ENCODE data around the gene THSD4.
"Not testable (repeated sequence)": the region's sequence is repeated elsewhere in the genome, so short reads cannot be mapped to it uniquely, and the experiment has no call there.

The THSD4 gene

DNA sequence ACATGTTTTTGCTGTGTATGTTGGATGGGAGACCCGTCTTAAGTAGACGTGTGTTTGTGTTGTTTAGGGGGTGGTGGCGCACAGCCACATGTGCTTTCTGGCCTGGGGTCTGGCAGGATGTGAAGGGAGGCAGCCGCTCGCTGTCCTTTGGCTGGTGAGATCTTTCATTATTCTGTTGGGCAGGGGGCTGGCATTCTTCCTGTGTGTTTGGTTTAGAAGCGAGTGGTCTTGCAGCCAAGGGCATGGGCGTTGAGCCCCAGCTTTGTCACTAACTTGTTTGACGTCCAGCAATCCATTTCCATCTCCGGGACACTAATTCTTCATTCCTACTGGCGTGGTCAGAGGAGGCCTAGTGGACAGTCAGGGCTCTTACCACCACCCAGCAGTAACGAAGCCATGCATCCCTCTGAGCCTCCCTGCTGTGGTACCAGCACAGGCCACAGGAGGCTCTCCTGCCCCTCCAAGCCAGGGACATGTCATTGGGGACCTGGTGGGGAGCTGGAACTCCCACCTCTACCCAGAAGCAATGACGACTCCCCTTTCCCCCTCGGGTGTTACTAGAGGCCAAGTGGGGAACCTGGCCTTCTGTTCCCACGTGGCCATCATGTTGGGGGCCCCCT is 10.7 kb downstream of the THSD4 start:
- WGBS: 90% methylated on average over 13 of the region's 14 CpGs
- Histone ChIP-seq H2AK5ac (ENCODE audit: low read length, severe bottlenecking) (no peak overlapping the region), H3K4ac (ENCODE audit: low read depth in 1 of 2, low read length in 2 of 2) (no peak overlapping the region), H2AFZ (ENCODE audit: low read depth, low read length) (no peak overlapping the region), H2BK5ac (ENCODE audit: low read depth, low read length, poor library complexity, severe bottlenecking) (no peak overlapping the region), H3K23ac (ENCODE audit: low read length in 2 of 2) (no peak overlapping the region), H3K9ac (ENCODE audit: low read length) (no peak overlapping the region), H4K91ac (ENCODE audit: low read length) (no peak overlapping the region), H3K79me1 (replicated peaks; ENCODE audit: low read length, poor library complexity, severe bottlenecking) (peaks cover 31% of the 10 kb centered on the region), H3K27ac (ENCODE audit: low read length, poor library complexity, severe bottlenecking) (no peak overlapping the region), H3K4me3 (ENCODE audit: insufficient read depth in 1 of 2, low read depth in 1 of 2, low read length in 2 of 2) (no peak overlapping the region), H3K18ac (ENCODE audit: low read depth in 1 of 2, low read length in 2 of 2) (no peak overlapping the region), H2BK12ac (ENCODE audit: low read length in 2 of 2) (no peak overlapping the region), H3K14ac (ENCODE audit: low read length in 2 of 2) (no peak overlapping the region), H2BK15ac (ENCODE audit: low read depth, poor library complexity, severe bottlenecking) (no peak overlapping the region), H2BK120ac (ENCODE audit: low read depth, low read length) (no peak overlapping the region), H3K36me3 (ENCODE audit: control insufficient read depth in 1 of 2, insufficient read depth in 2 of 2, low read depth in 1 of 2, low read length in 2 of 2) (no peaks in the 10 kb centered on the region), H3K27me3 (ENCODE audit: control insufficient read depth in 1 of 2, insufficient read depth in 1 of 2, low read length in 2 of 2) (no peaks in the 10 kb centered on the region), H3K4me1 (ENCODE audit: control insufficient read depth, insufficient read depth, low read depth, low read length) (peaks cover 8% of the 10 kb centered on the region), H3K9me3 (ENCODE audit: control insufficient read depth, low read length) (no peaks in the 10 kb centered on the region), H3K4me2 (ENCODE audit: low read length, poor library complexity, severe bottlenecking) (no peak overlapping the region), H4K8ac (ENCODE audit: low read length) (no peak overlapping the region)
- DNase-seq: no peak

- no peak overlapping the region for H2BK120ac ChIP-seq (ENCODE audit: low read depth, low read length)
- H3K18ac ChIP-seq (ENCODE audit: low read depth in 1 of 2, low read length in 2 of 2): no peak overlapping the region
- no peak overlapping the region for H3K4ac ChIP-seq (ENCODE audit: low read depth in 1 of 2, low read length in 2 of 2)
- H3K14ac ChIP-seq (ENCODE audit: low read length in 2 of 2): no peak overlapping the region
- peaks cover 10% of the 10 kb centered on the region for H3K4me1 ChIP-seq (ENCODE audit: control insufficient read depth, insufficient read depth, low read depth, low read length)
- H2AFZ ChIP-seq (ENCODE audit: low read depth, low read length): no peak overlapping the region
- H3K9ac ChIP-seq (ENCODE audit: low read length): no peak overlapping the region
- H3K23ac ChIP-seq (ENCODE audit: low read length in 2 of 2): no peak overlapping the region
- H3K27me3 ChIP-seq (ENCODE audit: control insufficient read depth in 1 of 2, insufficient read depth in 1 of 2, low read length in 2 of 2): no peaks in the 10 kb centered on the region
- no peaks in the 10 kb centered on the region for H3K36me3 ChIP-seq (ENCODE audit: control insufficient read depth in 1 of 2, insufficient read depth in 2 of 2, low read depth in 1 of 2, low read length in 2 of 2)
- H4K8ac ChIP-seq (ENCODE audit: low read length): no peak overlapping the region
- H3K4me2 ChIP-seq (ENCODE audit: low read length, poor library complexity, severe bottlenecking): no peak overlapping the region
- no peak overlapping the region for H3K27ac ChIP-seq (ENCODE audit: low read length, poor library complexity, severe bottlenecking)
- no peak overlapping the region for H4K91ac ChIP-seq (ENCODE audit: low read length)
- no peak overlapping the region for H2BK12ac ChIP-seq (ENCODE audit: low read length in 2 of 2)
- no peak overlapping the region for H2AK5ac ChIP-seq (ENCODE audit: low read length, severe bottlenecking)
- no peaks in the 10 kb centered on the region for H3K9me3 ChIP-seq (ENCODE audit: control insufficient read depth, low read length)
- no peak overlapping the region for H2BK5ac ChIP-seq (ENCODE audit: low read depth, low read length, poor library complexity, severe bottlenecking)
- H3K79me1 ChIP-seq (replicated peaks; ENCODE audit: low read length, poor library complexity, severe bottlenecking): peaks cover 21% of the 10 kb centered on the region
- no peak overlapping the region for H2BK15ac ChIP-seq (ENCODE audit: low read depth, poor library complexity, severe bottlenecking)
- DNase-seq: no peak
- H3K4me3 ChIP-seq (ENCODE audit: insufficient read depth in 1 of 2, low read depth in 1 of 2, low read length in 2 of 2): no peak overlapping the region
Observed at GRCh38 chr15:71127083-71127482, 11.8 kb downstream of the THSD4 start.

- peaks cover 16% of the 10 kb centered on the region for H3K4me1 ChIP-seq (ENCODE audit: control insufficient read depth, insufficient read depth, low read depth, low read length)
- not testable (repeated sequence) for DNase-seq; H2BK5ac ChIP-seq (ENCODE audit: low read depth, low read length, poor library complexity, severe bottlenecking); H2BK15ac ChIP-seq (ENCODE audit: low read depth, poor library complexity, severe bottlenecking); H3K27ac ChIP-seq (ENCODE audit: low read length, poor library complexity, severe bottlenecking); H3K4me3 ChIP-seq (ENCODE audit: insufficient read depth in 1 of 2, low read depth in 1 of 2, low read length in 2 of 2); H3K14ac ChIP-seq (ENCODE audit: low read length in 2 of 2); H4K8ac ChIP-seq (ENCODE audit: low read length); H2AK5ac ChIP-seq (ENCODE audit: low read length, severe bottlenecking); H3K27me3 ChIP-seq (ENCODE audit: control insufficient read depth in 1 of 2, insufficient read depth in 1 of 2, low read length in 2 of 2); H2AFZ ChIP-seq (ENCODE audit: low read depth, low read length); H3K4me2 ChIP-seq (ENCODE audit: low read length, poor library complexity, severe bottlenecking); H3K23ac ChIP-seq (ENCODE audit: low read length in 2 of 2); H3K9ac ChIP-seq (ENCODE audit: low read length); H2BK12ac ChIP-seq (ENCODE audit: low read length in 2 of 2); H3K9me3 ChIP-seq (ENCODE audit: control insufficient read depth, low read length); H4K91ac ChIP-seq (ENCODE audit: low read length); H2BK120ac ChIP-seq (ENCODE audit: low read depth, low read length); H3K36me3 ChIP-seq (ENCODE audit: control insufficient read depth in 1 of 2, insufficient read depth in 2 of 2, low read depth in 1 of 2, low read length in 2 of 2); H3K4ac ChIP-seq (ENCODE audit: low read depth in 1 of 2, low read length in 2 of 2); H3K18ac ChIP-seq (ENCODE audit: low read depth in 1 of 2, low read length in 2 of 2)
- 92% methylated on average over 4 of the region's 6 CpGs for WGBS
- peaks cover 19% of the 10 kb centered on the region for H3K79me1 ChIP-seq (replicated peaks; ENCODE audit: low read length, poor library complexity, severe bottlenecking)
Observed at GRCh38 chr15:71128159-71128558, 12.9 kb downstream of the THSD4 start.

DNA sequence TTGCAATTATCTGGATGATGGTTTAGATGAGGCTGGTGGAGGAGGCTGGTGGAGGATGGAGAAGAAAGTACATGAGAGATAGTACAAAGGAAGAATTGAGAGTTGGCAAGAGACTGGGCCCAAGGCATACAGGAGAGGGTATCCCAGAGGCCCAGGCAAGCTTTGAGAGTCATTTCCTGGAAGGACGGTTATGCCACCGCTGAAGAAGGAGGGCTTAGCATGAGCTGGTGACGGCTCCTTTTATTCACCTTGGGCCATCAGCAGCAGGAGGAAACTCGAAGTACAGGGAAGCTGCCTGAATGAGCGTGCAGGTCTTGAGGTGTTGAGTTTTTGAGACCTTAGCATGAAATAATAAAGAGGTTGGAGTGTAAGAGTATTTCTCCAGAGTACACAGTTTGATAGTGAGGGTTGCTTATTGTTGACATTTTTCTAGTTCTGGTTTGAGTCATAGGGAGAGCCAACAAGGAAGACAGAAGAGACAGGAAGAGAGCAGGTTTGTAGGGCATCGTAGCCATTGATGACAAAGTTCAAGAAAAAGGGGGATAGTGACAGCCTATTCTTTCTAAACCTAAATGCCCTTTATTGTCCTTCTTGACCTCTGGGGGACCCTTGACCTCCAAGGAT is 13.8 kb downstream of the THSD4 start:
- Histone ChIP-seq H3K4me3 (ENCODE audit: insufficient read depth in 1 of 2, low read depth in 1 of 2, low read length in 2 of 2) (no peak overlapping the region), H3K27ac (ENCODE audit: low read length, poor library complexity, severe bottlenecking) (no peak overlapping the region), H3K27me3 (ENCODE audit: control insufficient read depth in 1 of 2, insufficient read depth in 1 of 2, low read length in 2 of 2) (no peaks in the 10 kb centered on the region), H4K91ac (ENCODE audit: low read length) (no peak overlapping the region), H2BK5ac (ENCODE audit: low read depth, low read length, poor library complexity, severe bottlenecking) (no peak overlapping the region), H2BK120ac (ENCODE audit: low read depth, low read length) (no peak overlapping the region), H3K36me3 (ENCODE audit: control insufficient read depth in 1 of 2, insufficient read depth in 2 of 2, low read depth in 1 of 2, low read length in 2 of 2) (no peaks in the 10 kb centered on the region), H2BK12ac (ENCODE audit: low read length in 2 of 2) (no peak overlapping the region), H2AFZ (ENCODE audit: low read depth, low read length) (no peak overlapping the region), H3K14ac (ENCODE audit: low read length in 2 of 2) (no peak overlapping the region), H3K4me1 (ENCODE audit: control insufficient read depth, insufficient read depth, low read depth, low read length) (peaks cover 19% of the 10 kb centered on the region), H3K9ac (ENCODE audit: low read length) (no peak overlapping the region), H3K79me1 (replicated peaks; ENCODE audit: low read length, poor library complexity, severe bottlenecking) (peaks cover 12% of the 10 kb centered on the region), H3K18ac (ENCODE audit: low read depth in 1 of 2, low read length in 2 of 2) (peak overlapping the region in 1 of 2 experiments; percentile 56), H3K4ac (ENCODE audit: low read depth in 1 of 2, low read length in 2 of 2) (no peak overlapping the region), H3K23ac (ENCODE audit: low read length in 2 of 2) (peak overlapping the region in 1 of 2 experiments; percentile 42), H3K9me3 (ENCODE audit: control insufficient read depth, low read length) (no peaks in the 10 kb centered on the region), H2AK5ac (ENCODE audit: low read length, severe bottlenecking) (no peak overlapping the region), H3K4me2 (ENCODE audit: low read length, poor library complexity, severe bottlenecking) (no peak overlapping the region), H2BK15ac (ENCODE audit: low read depth, poor library complexity, severe bottlenecking) (no peak overlapping the region), H4K8ac (ENCODE audit: low read length) (no peak overlapping the region)
- 75% methylated on average over 6 of the region's 6 CpGs for WGBS
- DNase-seq: no peak
